ENCODE measurements around the gene ABCA12.

GRCh38 chr2:215036314-215036713 lies 102.1 kb downstream of the ABCA12 start:
- TF ChIP-seq POLR2AphosphoS5 (IDR thresholded peaks at IDR 0.05; ENCODE audit: low read depth) = no peak
- TF ChIP-seq CTCF (IDR thresholded peaks at IDR 0.05; ENCODE audit: insufficient read depth, low read length) = no peak
- no peak for TF ChIP-seq REST (IDR thresholded peaks at IDR 0.05; ENCODE audit: insufficient replicate concordance, low read depth)
- TF ChIP-seq SPI1 (IDR thresholded peaks at IDR 0.05; ENCODE audit: borderline replicate concordance, low read depth) = no peak
- no peak for TF ChIP-seq GABPA (IDR thresholded peaks at IDR 0.05; ENCODE audit: low read depth)
